GM21526 (cell line): ENCODE data around the gene SCYL1.
A peak's percentile ranks its signal among the peaks of the same experiment; 100 is the strongest.
"Not testable (repeated sequence)": the region's sequence is repeated elsewhere in the genome, so short reads cannot be mapped to it uniquely, and the experiment has no call there.

ENCODE experiments used
- ATAC-seq: cut with Tn5 transposase; IDR thresholded peaks from one replicate; pipeline ENCODE4 v1.9.1; 2021; ENCODE audit warnings: moderate library complexity; ENCODE audit not compliant: unreplicated experiment, low FRiP score

Gene SCYL1

DNA sequence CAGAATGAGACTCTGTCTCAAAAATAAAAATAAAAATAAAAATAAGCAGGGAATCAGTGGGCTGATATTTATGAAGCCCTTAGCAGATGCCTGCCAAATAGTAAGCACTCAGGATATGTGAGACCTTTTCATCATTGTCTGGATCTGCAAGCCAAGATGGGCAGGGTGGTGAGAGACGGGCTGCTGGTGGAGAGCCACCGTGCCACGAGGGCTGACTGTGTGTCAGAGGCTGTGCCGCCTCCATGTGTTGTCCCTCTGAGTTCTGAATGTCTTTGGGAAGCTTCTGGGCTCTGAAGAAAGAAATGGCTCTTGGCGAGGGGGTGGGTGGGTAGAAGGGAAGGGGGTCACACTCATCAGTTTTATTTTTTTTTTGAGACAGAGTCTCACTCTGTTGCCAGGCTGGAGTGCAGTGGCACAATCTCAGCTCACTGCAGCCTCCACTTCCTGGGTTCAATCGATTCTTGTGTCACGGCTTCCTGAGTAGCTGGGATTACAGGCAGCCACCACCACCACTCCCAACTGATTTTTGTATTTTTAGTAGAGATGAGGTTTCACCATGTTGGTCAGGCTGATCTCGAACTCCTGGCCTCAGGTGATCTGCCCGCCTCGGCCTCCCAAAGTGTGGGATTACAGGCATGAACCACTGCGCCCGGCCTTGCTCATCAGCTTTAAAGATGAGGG, 40.1 kb downstream of the SCYL1 start:
- ATAC-seq: not testable (repeated sequence)

DNA sequence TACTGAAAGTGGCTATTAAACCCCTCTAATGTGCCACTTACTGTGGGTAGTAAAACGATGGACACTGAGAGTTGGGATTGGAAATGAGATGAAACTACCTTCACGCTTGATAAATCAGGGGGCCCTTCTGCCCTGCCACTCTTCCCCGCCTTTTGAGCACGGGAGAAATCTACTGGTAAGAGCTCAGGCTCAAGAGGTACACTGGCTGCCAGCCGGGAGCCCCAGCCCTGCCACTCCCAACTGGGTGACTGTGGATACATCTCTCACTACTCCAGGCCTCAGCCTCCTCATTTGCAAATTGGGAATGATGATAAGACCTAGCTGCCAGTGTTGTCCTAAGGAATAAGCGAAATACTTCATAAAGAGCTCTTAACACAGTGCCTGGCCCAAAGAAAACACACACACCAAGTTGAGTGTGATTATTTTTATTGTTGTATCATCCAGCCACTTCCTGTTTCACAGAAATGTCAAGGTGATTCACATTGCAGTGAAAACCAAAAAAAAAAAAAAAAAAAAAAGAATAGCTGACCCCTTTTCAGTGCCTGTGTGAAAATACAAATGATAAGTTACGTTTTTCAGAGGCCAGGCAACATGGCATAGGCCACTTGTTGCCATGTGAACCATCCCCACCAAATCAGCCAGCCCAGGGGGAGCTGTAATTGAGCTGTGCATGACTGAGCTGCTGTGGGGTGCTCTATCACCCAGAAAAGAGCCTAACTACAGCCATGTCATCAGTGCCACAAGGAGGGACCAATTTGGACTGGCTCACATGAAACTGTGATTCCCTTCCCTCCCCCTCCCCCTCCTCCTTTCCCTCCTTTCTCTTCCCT, 41.0 kb downstream of the SCYL1 start:
- ATAC-seq: no peak

DNA sequence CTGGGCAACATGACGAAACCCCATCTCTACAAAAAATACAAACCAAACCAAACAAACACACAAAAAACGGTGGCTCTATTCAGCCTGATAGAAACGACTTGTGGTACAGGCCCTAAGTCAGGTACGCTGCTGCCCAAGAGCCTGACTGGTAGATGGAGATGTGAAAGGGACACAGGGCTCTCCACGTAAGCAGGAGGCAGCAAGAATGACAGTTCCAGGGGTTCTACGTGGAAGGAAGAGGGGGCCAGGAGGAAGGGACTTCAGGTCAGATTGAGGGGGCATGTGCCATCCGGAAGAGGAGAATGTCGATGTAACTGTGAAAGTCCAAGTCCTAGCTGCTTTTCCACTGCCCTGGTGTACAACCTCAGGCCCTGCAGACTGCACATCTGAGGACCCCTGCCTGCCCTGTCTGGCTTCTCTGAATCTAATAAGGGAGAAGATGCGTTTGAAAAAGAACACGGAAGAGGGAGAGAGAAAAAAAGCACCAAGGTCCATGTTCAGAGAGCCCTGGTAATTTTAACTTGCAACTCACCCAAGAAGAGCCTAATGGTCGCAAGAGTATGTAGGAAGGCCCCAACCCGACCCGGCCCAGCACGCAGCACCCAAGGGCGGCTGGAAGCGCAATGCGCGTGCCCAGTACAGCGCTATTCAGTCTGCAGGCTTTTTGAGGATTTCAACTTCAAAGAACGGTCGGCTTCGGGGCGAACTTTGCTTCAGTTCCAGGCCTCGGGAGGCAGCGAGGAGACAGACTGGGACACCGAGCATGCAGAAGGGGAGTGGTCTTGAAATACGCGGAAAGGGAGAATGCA, 44.5 kb downstream of the SCYL1 start:
- peak; percentile 1 for ATAC-seq

DNA sequence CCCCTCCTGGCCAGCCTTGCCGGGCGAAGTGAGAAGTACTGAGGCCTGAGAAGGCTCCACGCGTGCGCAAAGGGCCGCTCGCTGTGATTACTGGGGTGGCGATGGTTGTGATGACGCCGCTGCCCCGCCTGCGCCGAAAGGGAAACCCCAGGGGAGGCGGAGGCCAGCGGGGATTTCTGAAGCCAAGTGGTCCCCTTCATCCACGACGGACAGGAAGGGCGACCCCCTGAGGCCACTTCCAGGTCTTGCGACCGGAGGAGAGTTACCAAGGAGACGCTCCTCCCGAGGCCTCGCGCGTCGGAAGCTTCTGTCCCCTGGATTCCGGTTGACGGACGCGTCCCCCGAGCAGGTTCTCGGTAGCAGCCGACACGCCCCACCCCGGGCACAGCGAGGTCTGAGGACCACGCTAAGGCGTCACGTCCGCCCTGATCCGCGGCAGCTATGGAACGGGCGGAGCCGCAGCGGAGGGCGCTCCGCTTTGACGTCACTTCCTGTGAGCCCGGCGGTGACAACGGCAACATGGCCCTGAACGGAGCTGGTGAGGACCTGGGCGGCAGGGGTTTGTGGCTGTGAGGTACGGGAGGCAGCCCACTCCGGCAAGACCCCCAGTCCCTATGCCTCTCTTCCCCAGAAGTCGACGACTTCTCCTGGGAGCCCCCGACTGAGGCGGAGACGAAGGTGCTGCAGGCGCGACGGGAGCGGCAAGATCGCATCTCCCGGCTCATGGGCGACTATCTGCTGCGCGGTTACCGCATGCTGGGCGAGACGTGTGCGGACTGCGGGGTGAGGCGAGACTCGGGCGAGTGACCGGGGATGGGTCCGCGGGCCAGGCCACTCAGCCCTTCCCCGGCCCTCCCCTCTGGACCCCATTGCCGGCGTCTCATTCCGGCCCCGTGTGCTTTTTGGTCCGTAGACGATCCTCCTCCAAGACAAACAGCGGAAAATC, 45.4 kb downstream of the SCYL1 start, which contains the start of gene ZNRD2:
TSS of gene ZNRD2 (plus strand) at position 505 of the 946 bp plus-strand sequence. CDS start at position 520, 15 bp downstream.
- ATAC-seq: peak; percentile 43

DNA sequence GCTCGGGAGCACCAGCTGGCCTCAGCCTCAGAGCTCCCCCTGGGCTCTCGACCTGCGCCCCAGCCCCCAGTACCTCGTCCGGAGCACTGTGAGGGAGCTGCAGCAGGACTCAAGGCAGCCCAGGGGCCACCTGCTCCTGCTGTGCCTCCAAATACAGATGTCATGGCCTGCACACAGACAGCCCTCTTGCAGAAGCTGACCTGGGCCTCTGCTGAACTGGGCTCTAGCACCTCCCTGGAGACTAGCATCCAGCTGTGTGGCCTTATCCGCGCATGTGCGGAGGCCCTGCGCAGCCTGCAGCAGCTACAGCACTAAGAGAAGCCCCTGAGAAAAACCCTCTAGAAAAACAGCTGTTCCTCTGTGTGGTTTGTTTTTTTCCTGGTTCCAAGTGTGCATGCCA, 46.5 kb downstream of the SCYL1 start:
- no peak for ATAC-seq

DNA sequence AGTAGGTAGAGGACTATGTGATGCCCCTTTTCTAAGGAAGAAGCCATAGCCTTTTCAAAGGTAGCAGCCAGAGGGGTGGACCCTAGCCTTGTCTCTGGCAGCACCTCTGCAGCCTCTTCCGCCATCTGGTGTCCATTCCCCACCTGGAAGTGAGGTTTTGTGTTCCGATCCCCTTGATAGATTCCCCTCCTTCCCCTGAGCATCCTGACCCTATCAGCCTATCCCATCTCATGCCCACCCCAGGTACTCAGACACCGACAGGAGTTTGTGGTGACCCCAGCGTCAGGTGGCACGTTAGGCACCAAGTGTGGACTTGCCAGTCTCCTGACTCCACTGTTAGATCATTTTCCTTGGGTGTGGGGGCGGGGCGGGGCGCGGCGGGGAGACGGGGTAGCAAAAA, 47.1 kb downstream of the SCYL1 start:
- no peak for ATAC-seq

DNA sequence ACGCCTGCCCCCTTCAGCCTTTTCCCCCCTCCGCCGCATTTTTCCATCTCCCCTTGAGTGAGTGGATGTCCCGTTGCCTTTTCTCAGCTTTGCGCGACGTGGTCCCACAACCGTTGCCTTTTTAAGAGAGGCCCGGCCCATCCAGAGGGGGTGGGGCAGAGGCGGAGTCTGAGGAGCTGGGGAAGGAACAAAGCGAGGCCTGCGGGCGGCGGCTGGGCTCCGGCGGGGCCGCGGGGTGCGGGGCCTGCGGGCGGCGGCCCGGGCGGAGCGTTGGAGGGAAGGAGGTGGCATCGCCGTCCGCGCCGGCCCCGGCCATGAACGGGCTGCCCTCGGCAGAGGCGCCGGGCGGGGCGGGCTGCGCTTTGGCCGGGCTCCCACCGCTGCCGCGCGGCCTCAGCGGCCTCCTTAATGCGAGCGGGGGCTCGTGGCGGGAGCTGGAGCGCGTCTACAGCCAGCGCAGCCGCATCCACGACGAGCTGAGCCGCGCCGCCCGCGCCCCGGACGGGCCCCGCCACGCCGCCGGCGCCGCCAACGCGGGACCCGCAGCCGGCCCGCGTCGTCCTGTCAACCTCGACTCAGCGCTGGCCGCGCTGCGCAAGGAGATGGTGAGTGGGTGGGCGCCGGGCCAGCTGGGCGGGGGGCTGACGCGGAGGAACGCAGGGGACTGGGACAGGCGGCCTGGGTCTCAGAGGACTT, 47.6 kb downstream of the SCYL1 start, which contains the start of gene FAM89B:
TSS of gene FAM89B (plus strand) at position 183 of the 696 bp plus-strand sequence. CDS start at position 315, 132 bp downstream.
- ATAC-seq: no peak

DNA sequence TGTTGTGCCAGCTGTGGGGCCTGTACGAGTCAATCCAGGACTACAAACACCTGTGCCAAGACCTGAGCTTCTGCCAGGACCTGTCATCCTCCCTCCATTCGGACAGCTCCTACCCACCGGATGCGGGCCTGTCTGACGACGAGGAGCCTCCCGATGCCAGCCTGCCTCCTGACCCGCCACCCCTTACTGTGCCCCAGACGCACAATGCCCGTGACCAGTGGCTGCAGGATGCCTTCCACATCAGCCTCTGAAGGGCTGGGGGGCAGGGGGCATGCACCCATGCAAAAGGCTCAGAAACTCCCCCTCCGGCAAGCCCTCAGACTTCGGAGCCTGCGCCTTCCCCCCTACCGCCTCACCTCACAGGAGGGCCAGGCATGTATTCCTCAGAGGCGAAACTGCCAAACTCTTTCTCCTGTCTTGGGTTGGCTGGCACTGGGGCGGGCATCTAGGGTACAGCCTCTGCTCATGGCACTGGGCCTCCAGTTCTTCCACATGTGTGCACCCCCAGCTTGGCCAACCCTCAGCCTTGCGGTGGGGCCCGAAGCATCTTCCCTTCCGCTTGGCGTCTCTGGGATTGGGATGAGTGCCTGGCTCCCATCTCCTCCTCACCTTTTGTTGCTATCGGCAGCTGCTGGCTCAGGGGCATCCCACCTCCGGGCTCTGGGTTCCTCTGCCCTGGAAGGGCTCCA, 48.7 kb downstream of the SCYL1 start:
- no peak for ATAC-seq

DNA sequence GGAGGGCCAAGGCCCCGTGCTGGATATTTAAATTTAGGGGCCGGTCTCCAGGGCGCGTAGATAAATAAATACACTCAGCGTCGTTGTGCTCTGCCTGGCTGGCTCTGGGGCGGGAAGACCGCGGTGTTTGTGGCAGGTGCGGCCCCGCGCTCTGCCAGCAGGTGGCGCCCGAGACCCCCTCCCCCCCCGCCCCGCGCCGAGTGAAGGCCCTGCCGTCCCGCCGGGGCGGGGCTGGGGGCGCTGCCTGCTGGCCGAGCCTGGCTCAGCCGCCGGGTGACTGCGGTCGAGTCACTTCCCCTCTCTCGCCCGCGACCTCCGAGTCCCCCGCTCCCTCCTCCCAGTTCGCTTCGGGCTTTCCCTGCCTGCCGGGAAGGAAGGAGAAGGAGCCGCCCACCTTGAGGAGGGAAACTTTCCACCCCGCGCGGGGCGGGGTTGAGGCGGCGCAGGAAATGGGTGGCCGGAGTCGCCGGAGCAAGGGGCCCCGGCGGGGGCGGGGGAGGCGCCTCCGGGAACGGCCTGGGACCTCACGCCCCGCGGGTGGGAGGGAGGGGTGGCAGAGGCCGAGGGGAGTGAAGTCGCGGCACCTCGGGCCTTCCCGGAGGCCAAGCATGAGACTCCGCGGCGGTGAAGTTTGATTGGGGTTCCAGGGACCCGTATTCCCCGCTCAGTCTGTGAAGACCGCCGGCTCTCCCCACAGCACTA, 49.4 kb downstream of the SCYL1 start:
- no peak for ATAC-seq

DNA sequence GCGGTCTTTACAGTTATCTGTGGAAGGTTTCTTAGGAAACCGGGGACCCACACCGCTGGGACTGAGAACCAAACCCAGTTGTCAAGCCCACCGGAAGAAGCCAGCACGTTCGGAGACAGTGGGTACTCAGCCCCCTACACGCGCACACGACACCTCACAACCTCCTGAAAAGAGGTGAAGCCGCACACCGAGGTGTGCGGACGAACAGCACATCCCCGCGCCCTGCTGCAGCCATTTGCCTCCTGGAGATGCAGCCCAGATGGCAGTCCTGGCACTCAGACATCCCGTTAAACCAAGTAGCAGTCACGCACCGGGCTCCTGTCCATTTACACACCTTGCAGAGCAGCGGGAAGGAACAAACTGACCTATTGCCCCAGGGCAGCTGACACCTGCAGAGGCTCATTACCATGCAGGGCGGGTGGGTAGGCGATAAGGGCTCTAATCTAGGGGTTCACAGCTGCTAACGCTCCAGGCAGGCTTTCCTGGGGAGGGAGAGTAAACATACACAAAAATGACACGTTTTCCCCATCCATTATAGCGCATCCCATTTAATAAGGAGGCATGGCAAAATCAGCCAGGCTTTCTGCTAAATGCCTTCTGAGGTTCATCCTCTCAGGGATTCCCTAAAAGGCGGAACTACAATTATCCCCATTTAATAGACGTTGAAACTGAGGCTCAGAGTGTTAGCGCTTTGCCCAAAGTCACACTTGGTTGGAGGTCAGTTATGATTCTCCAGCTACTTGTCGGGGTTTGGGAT, 50.1 kb downstream of the SCYL1 start:
- no peak for ATAC-seq

DNA sequence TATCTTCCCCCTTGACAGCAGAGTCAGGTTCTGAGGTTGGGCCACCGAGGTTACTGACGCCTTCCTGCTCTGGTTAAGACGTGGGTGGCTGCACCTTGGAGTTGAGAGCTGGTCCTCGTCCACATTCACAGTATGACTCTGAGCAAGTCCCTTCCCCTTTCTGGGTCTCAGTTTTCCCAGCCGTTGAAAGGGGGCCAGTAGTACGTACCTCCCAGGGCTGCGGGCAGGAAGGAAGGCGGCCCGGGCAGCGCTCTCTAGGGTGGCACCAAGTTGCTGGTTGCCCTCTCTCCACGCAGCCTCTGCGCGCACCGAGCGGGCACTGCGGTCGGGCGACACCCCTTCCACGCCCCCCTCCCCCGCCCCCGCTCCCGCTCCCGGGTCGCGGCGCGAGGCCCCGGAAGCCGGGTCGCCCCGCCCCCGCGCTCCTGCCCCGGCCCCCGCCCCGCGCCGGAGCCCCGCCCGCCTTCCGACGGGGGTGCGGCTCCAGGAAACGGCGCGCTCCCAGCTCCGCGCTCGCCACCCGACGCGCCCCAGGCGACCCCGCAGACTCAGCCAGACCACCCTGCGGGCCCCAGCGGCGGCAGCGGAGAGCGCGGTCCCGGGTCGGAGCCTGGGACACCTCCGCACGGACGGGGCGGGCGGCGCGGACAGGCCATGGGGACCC, 50.8 kb downstream of the SCYL1 start, which contains the start of gene EHBP1L1:
TSS of gene EHBP1L1 (plus strand) at position 486 of the 664 bp plus-strand sequence. CDS start 250 bp downstream, outside the sequence.
- ATAC-seq: no peak

DNA sequence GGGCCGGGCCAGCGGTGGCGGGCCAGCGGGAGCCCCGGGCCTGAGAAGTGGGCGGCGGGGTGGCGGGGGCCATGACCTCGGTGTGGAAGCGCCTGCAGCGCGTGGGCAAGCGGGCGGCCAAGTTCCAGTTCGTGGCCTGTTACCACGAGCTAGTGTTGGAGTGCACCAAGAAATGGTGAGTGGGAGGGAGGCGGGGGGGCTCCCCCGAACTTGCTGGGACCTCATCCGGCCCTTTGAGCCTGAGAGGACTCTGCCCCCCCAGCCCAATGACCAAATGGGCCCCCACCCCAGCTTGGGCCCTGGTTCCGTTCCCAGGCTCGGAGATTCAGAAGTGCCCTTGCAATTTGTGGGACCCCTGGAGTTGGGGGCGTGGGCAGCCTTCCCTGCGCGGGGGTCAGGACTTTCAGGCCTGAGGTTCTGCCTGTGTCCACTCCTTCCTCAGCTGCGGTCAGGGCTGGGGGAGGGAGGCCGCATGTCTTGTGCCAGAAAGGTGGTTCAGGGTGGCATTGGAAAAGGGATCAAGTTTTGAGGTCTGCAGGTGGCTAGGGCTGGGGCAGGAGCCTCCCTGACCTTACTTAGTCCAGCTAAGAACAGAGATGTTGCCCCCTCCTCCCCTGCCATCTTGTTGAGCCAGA, 51.5 kb downstream of the SCYL1 start:
- ATAC-seq: no peak

DNA sequence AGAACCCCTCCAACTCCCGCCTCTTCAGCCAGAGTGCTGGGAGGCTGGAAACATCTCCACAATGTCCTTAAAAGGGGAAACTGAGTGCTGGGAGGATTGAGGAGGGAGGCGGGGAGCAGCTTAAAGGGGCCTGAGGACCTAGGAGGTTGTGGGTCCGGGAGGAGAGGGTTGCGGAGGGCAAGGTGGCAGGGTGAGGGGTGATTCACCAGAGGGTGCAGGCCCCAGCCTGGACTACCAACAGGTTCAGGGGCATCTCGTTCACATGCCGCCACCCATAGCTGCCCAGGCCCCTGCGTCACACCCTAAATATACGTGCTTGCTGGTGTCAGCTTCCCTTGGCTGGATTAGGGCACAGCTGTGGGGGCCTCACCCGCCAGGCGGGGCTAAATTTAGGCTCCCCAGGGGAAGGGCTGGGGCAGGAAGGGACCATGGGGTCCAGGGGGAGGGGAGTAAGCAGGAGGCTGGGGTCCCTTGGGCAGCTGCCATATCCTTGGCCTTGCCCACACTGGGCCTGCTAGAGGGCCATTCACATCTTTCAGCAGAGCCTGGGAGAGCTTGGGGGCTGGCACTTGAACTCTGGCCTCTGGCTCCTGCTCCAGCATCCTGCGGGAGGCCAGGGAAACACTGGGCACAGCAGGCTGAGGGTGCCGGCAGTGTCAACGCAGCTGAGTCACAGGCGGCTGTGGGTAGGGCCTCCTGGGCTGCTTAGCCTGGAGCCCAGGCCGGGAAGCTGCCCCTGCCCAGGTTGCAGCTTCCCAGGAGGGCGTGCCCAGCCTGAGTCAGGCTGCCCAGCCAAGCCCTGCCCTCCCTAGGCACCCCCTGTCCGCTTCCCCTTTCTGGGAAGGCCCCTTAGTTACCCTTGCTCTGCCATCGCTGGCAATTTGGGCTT, 52.2 kb downstream of the SCYL1 start:
- ATAC-seq: no peak

DNA sequence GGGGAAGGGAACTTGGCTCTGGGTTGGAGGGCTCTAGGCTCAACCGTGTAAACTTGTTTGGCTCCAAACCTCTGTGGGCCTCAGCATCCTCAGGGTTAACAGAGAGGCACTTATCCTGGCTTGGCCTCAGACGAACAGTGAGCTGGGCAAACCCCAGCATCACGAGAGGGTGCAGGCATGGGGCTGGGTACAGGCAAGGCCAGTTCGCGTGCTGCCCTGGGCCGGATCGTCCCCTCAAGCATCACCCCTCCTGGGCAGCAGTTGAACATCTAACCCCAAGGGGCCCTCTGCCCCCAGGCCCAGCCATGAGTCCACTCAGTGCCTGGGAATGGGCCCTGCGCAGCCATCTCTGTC, 52.9 kb downstream of the SCYL1 start:
- ATAC-seq: no peak

DNA sequence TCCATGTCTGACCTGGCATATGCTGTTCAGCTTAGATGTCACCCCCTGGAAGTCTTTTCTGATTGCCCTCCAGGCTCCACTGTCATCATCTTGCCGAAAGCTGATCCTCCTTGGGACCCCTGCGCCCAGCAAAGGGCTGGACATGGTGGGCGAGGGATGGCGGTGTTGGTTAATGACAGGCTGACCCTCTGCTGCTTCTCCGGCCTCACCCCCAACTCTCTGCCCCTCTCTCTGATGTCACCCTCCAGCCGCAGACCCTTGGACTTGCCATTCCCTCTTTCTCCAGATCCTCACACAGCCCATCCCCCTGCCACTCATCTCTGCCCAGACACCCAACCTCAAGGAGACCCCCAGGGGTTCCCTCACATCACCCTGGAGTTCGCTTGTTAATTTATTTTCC, 53.3 kb downstream of the SCYL1 start:
- no peak for ATAC-seq
